ENCODE results near the gene SEPTIN5. TPM values are rescaled to one million over a fixed set of nuclear protein-coding genes. Genes with fewer than 3 reads are reported as not detected.

The SEPTIN5 gene
- total RNA-seq, 2 experiments from 2014 or later = 0.94 to 1.5 TPM

GRCh38 chr22:19731361-19732135 is 17.2 kb downstream of the SEPTIN5 start:
- Mint-ChIP-seq H3K4me3 (no peak overlapping the region), H3K9me3 (ENCODE audit: low read depth) (no peaks in the 10 kb centered on the region), H3K4me1 (no peaks in the 10 kb centered on the region), H3K27ac (no peak overlapping the region), H3K36me3 (ENCODE audit: low read depth) (no peaks in the 10 kb centered on the region), H3K27me3 (no peaks in the 10 kb centered on the region)
- DNase-seq (no peak), ATAC-seq (no peak)
- ChIA-PET CTCF (interaction anchor here (0.7 to 5.3 kb wide), 21 partner anchors 16 to 433 kb away, joined by 3 to 83 read pairs (median 5); no protein-coding TSS in a partner anchor), POLR2A (no interaction called here)
- intact Hi-C loops (cut with DNase I, micrococcal nuclease) = loop anchor here (2.0 to 5.0 kb wide), 5 partner anchors 35 to 286 kb away; partner anchors contain the start of genes ARVCF (in 1 of the 2), GNB1L (in 1 of the 2) and RTL10 (in 1 of the 2)

- Mint-ChIP-seq H3K4me1 (no peaks in the 10 kb centered on the region), H3K9me3 (ENCODE audit: low read depth) (no peaks in the 10 kb centered on the region), H3K27ac (no peak overlapping the region), H3K27me3 (no peaks in the 10 kb centered on the region), H3K4me3 (no peak overlapping the region), H3K36me3 (ENCODE audit: low read depth) (no peaks in the 10 kb centered on the region)
- ChIA-PET POLR2A (no interaction called here), CTCF (interaction anchor here (1.4 to 5.3 kb wide), 3 partner anchors 179 to 215 kb away, joined by 3 to 83 read pairs (median 21); no protein-coding TSS in a partner anchor)
- intact Hi-C loops (cut with DNase I, micrococcal nuclease) = loop anchor here (5.0 kb wide), 3 partner anchors 35 to 285 kb away; partner anchors contain the start of gene ARVCF (in 1 of the 2)
- DNase-seq (no peak), ATAC-seq (no peak)
Measured at GRCh38 chr22:19732403-19733113, 18.3 kb downstream of the SEPTIN5 start.

- CTCF ChIA-PET = interaction anchor here (0.6 to 5.3 kb wide), 3 partner anchors 87 to 182 kb away, joined by 4 to 83 read pairs (median 5); no protein-coding TSS in a partner anchor
- intact Hi-C loops (cut with DNase I, micrococcal nuclease) = loop anchor here (5.0 kb wide), 3 partner anchors 34 to 284 kb away; partner anchors contain the start of gene ARVCF (in 1 of the 2)
- Mint-ChIP-seq H3K4me3 (no peak overlapping the region), H3K27ac (no peak overlapping the region), H3K9me3 (ENCODE audit: low read depth) (no peaks in the 10 kb centered on the region), H3K27me3 (no peaks in the 10 kb centered on the region), H3K36me3 (ENCODE audit: low read depth) (no peaks in the 10 kb centered on the region), H3K4me1 (no peaks in the 10 kb centered on the region)
- POLR2A ChIA-PET = no interaction called here
- ATAC-seq (no peak), DNase-seq (no peak)
Measured at GRCh38 chr22:19733755-19734154, 19.5 kb downstream of the SEPTIN5 start.

- Mint-ChIP-seq H3K4me1 (no peaks in the 10 kb centered on the region), H3K4me3 (no peak overlapping the region), H3K27me3 (no peaks in the 10 kb centered on the region), H3K36me3 (ENCODE audit: low read depth) (no peaks in the 10 kb centered on the region), H3K27ac (no peak overlapping the region), H3K9me3 (ENCODE audit: low read depth) (no peaks in the 10 kb centered on the region)
- ATAC-seq (no peak), DNase-seq (no peak)
- intact Hi-C loops (cut with DNase I, micrococcal nuclease) = loop anchor here (5.0 kb wide), 3 partner anchors 33 to 283 kb away; partner anchors contain the start of gene ARVCF (in 1 of the 2)
- CTCF ChIA-PET = interaction anchor here (0.6 to 5.3 kb wide), 2 partner anchors 178 to 182 kb away, joined by 5 to 83 read pairs; no protein-coding TSS in a partner anchor
- POLR2A ChIA-PET = no interaction called here
Measured at GRCh38 chr22:19734163-19734562, 19.9 kb downstream of the SEPTIN5 start.

GRCh38 chr22:19734837-19735382 is 20.6 kb downstream of the SEPTIN5 start:
- H3K4me3 Mint-ChIP-seq = no peak overlapping the region
- ATAC-seq (no peak), DNase-seq (no peak)
- intact Hi-C loops (cut with DNase I, micrococcal nuclease) = loop anchor here (5.0 kb wide), 3 partner anchors 32 to 282 kb away; partner anchors contain the start of gene ARVCF (in 1 of the 2)
- H3K27ac Mint-ChIP-seq = no peak overlapping the region
- H3K27me3 Mint-ChIP-seq = no peaks in the 10 kb centered on the region
- H3K9me3 Mint-ChIP-seq (ENCODE audit: low read depth) = no peaks in the 10 kb centered on the region
- H3K4me1 Mint-ChIP-seq = no peaks in the 10 kb centered on the region
- CTCF ChIA-PET = no interaction called here
- H3K36me3 Mint-ChIP-seq (ENCODE audit: low read depth) = no peaks in the 10 kb centered on the region
- POLR2A ChIA-PET = no interaction called here

- H3K9me3 Mint-ChIP-seq (ENCODE audit: low read depth) = no peaks in the 10 kb centered on the region
- H3K27me3 Mint-ChIP-seq = no peaks in the 10 kb centered on the region
- no peak overlapping the region for H3K4me3 Mint-ChIP-seq
- ChIA-PET POLR2A (no interaction called here), CTCF (no interaction called here)
- DNase-seq (no peak), ATAC-seq (no peak)
- intact Hi-C loops (cut with DNase I, micrococcal nuclease) = no loop called here
- no peak overlapping the region for H3K27ac Mint-ChIP-seq
- no peaks in the 10 kb centered on the region for H3K36me3 Mint-ChIP-seq (ENCODE audit: low read depth)
- H3K4me1 Mint-ChIP-seq = no peaks in the 10 kb centered on the region
Measured at GRCh38 chr22:19735665-19736510, 21.6 kb downstream of the SEPTIN5 start.

GRCh38 chr22:19737846-19738663 is 23.8 kb downstream of the SEPTIN5 start:
- intact Hi-C loops (cut with DNase I, micrococcal nuclease) = no loop called here
- ATAC-seq (no peak), DNase-seq (no peak)
- Mint-ChIP-seq H3K27me3 (no peaks in the 10 kb centered on the region), H3K27ac (no peak overlapping the region), H3K36me3 (ENCODE audit: low read depth) (no peaks in the 10 kb centered on the region), H3K9me3 (ENCODE audit: low read depth) (no peaks in the 10 kb centered on the region), H3K4me3 (no peak overlapping the region), H3K4me1 (no peaks in the 10 kb centered on the region)
- ChIA-PET CTCF (no interaction called here), POLR2A (no interaction called here)

- Mint-ChIP-seq H3K27ac (no peak overlapping the region), H3K4me3 (no peak overlapping the region), H3K9me3 (ENCODE audit: low read depth) (no peaks in the 10 kb centered on the region), H3K36me3 (ENCODE audit: low read depth) (no peaks in the 10 kb centered on the region), H3K27me3 (no peaks in the 10 kb centered on the region), H3K4me1 (no peaks in the 10 kb centered on the region)
- CTCF ChIA-PET = no interaction called here
- DNase-seq (no peak), ATAC-seq (no peak)
- intact Hi-C loops (cut with DNase I, micrococcal nuclease) = no loop called here
- POLR2A ChIA-PET = no interaction called here
Measured at GRCh38 chr22:19738664-19739447, 24.6 kb downstream of the SEPTIN5 start.

GRCh38 chr22:19739448-19739895 is 25.2 kb downstream of the SEPTIN5 start:
- Mint-ChIP-seq H3K27ac (no peak overlapping the region), H3K9me3 (ENCODE audit: low read depth) (no peaks in the 10 kb centered on the region), H3K27me3 (no peaks in the 10 kb centered on the region), H3K36me3 (ENCODE audit: low read depth) (no peaks in the 10 kb centered on the region), H3K4me1 (no peaks in the 10 kb centered on the region), H3K4me3 (no peak overlapping the region)
- ChIA-PET CTCF (interaction anchor here (1.5 kb wide), 1 partner anchor 9 kb away, joined by 5 read pairs; no protein-coding TSS in a partner anchor), POLR2A (no interaction called here)
- intact Hi-C loops (cut with DNase I, micrococcal nuclease) = no loop called here
- ATAC-seq = no peak
- DNase-seq = no peak
